Liver (tissue), 9 donors: ENCODE measurements around the gene CEP170. TPM values are rescaled to one million over a fixed set of nuclear protein-coding genes. Genes with fewer than 3 reads are reported as not detected.
A peak's percentile ranks its signal among the peaks of the same experiment; 100 is the strongest.

Experiments used
- DNase-seq: peaks from one replicate; pipeline ENCODE4 v3.0.0-alpha.2; 2017; ENCODE audit warnings: low spot score
- H3K27ac ChIP-seq, 2 donors: one replicate each; pipeline ENCODE4 v1.7.0; 2013; ENCODE audit warnings: inconsistent platforms in 2 of 2, low read length in 2 of 2, control low read depth in 1 of 2, low read depth in 1 of 2, mild to moderate bottlenecking in 1 of 2
- H3K27me3 ChIP-seq, 4 donors: one replicate each; pipeline versions ENCODE4 v1.6.1 to v1.7.0; 2013; ENCODE audit warnings: low read length in 3 of 4, inconsistent platforms in 1 of 4, mild to moderate bottlenecking in 1 of 4, moderate library complexity in 1 of 4; ENCODE audit not compliant: control insufficient read depth in 4 of 4, insufficient read depth in 4 of 4
- H3K36me3 ChIP-seq, 4 donors: one replicate each; pipeline versions ENCODE4 v1.6.1 to v1.7.0; 2013; ENCODE audit warnings: low read length in 3 of 4, mild to moderate bottlenecking in 3 of 4, low read depth in 1 of 4, moderate library complexity in 1 of 4; ENCODE audit not compliant: control insufficient read depth in 4 of 4, insufficient read depth in 3 of 4
- H3K4me1 ChIP-seq, 4 donors: one replicate each; pipeline versions ENCODE4 v1.6.1 to v1.7.0; 2013; ENCODE audit warnings: low read length in 3 of 4, mild to moderate bottlenecking in 3 of 4, moderate library complexity in 1 of 4; ENCODE audit not compliant: control insufficient read depth in 4 of 4, insufficient read depth in 4 of 4
- H3K4me3 ChIP-seq, 3 donors: one replicate each; pipeline versions ENCODE4 v1.6.1 to v1.7.0; 2013; ENCODE audit warnings: low read length in 3 of 3, control low read depth in 1 of 3, low read depth in 1 of 3, mild to moderate bottlenecking in 1 of 3
- H3K9ac ChIP-seq, 2 donors: one replicate each; pipeline ENCODE4 v1.7.0; 2013; ENCODE audit warnings: low read length in 2 of 2, mild to moderate bottlenecking in 2 of 2, moderate library complexity in 2 of 2, control low read depth in 1 of 2, low read depth in 1 of 2
- H3K9me3 ChIP-seq, 4 donors: one replicate each; pipeline versions ENCODE4 v1.6.1 to v1.7.0; 2013; ENCODE audit warnings: low read length in 3 of 4; ENCODE audit not compliant: control insufficient read depth in 4 of 4
- EGR1 ChIP-seq, 2 donors: IDR thresholded peaks; 2 replicates each; pipeline ENCODE4 v1.6.1; 2016 to 2018; ENCODE audit warnings: antibody characterized with exemption in 2 of 2, low read depth in 2 of 2
- FOXA1 ChIP-seq: IDR thresholded peaks from 2 replicates; pipeline ENCODE4 v1.6.1; 2016; ENCODE audit warnings: antibody characterized with exemption
- GABPA ChIP-seq, 2 donors: IDR thresholded peaks in 1 of 2; conservative IDR thresholded peaks in 1 of 2; 2 replicates each; pipeline ENCODE4 v1.6.1; 2016; ENCODE audit warnings: antibody characterized with exemption in 2 of 2, mild to moderate bottlenecking in 1 of 2, moderate library complexity in 1 of 2
- HNF4G ChIP-seq: IDR thresholded peaks from 2 replicates; pipeline ENCODE4 v1.6.1; 2016; ENCODE audit warnings: antibody characterized with exemption
- JUND ChIP-seq, 2 donors: IDR thresholded peaks; 2 replicates each; pipeline ENCODE4 v1.6.1; 2016; ENCODE audit warnings: antibody characterized with exemption in 2 of 2
- NR2F2 ChIP-seq: IDR thresholded peaks from 2 replicates; pipeline ENCODE4 v1.6.1; 2016; ENCODE audit warnings: antibody characterized with exemption
- RAD21 ChIP-seq, 2 donors: IDR thresholded peaks; 2 replicates each; pipeline ENCODE4 v1.6.1; 2016; ENCODE audit warnings: antibody characterized with exemption in 2 of 2, mild to moderate bottlenecking in 2 of 2
- RXRA ChIP-seq, 2 donors: IDR thresholded peaks; 2 replicates each; pipeline ENCODE4 v1.6.1; 2017 to 2018; ENCODE audit warnings: antibody characterized with exemption in 2 of 2, mild to moderate bottlenecking in 1 of 2
- SP1 ChIP-seq: IDR thresholded peaks from 2 replicates; pipeline ENCODE4 v1.6.1; 2018; ENCODE audit warnings: antibody characterized with exemption, mild to moderate bottlenecking
- YY1 ChIP-seq: IDR thresholded peaks from 2 replicates; pipeline ENCODE4 v1.6.1; 2016; ENCODE audit warnings: antibody characterized with exemption, mild to moderate bottlenecking
- WGBS: extraction: QIAGEN DNeasy Blood & Tissue Kit; methylation state at CpG from one replicate; pipeline ENCODE4 v1.1.7; 2013; 5-methylcytosine and 5-hydroxymethylcytosine counted together
- polyA plus RNA-seq, 2 donors: library from polyadenylated mRNA; stranded (reverse) in 1 of 2; unstranded in 1 of 2; fragments of 200-250 nt in 1 of 2; fragments of >200 nt in 1 of 2; fragmentation: Nextera tagmentation in 1 of 2; extraction: Ambion mirVana in 1 of 2; gene quantifications; one replicate each; pipeline versions ENCODE4 v1.2.1 to v1.2.3, GENCODE V29; 2013 to 2015
- total RNA-seq, 2 donors: library from RNA; depleted of rRNA; stranded (reverse); fragments of >200 nt; gene quantifications; one replicate each; pipeline ENCODE4 v1.2.3, GENCODE V29; 2014
- TF ChIP-seq, protein P1 (sequence below): fragments of 150-350 bp; IDR thresholded peaks from 2 replicates; pipeline ENCODE4 v1.5.1; 2017; ENCODE audit warnings: improper control_type of control experiment, low read depth, low read length; ENCODE audit not compliant: missing input control
- TF ChIP-seq, protein P2 (sequence below): IDR thresholded peaks from 2 replicates; pipeline ENCODE4 v1.6.1; 2016; ENCODE audit warnings: antibody characterized with exemption
- TF ChIP-seq, protein P3 (sequence below): IDR thresholded peaks from 2 replicates; pipeline ENCODE4 v1.6.1; 2016; ENCODE audit warnings: antibody characterized with exemption, mild to moderate bottlenecking
- TF ChIP-seq, protein P4 (sequence below): IDR thresholded peaks from 2 replicates; pipeline ENCODE4 v1.6.1; 2016; ENCODE audit warnings: antibody characterized with exemption
- TF ChIP-seq, protein P5 (sequence below): IDR thresholded peaks from 2 replicates; pipeline ENCODE4 v1.6.1; 2016; ENCODE audit warnings: antibody characterized with exemption
- donor health status: healthy.
- donor health status: healthy.
- donor health status: healthy.
- donor health status: healthy.
- donor health status: healthy.

Gene CEP170
- total and polyA plus RNA-seq, 4 donors, result 5.0 to 21.5 (median 14.9) TPM

DNA sequence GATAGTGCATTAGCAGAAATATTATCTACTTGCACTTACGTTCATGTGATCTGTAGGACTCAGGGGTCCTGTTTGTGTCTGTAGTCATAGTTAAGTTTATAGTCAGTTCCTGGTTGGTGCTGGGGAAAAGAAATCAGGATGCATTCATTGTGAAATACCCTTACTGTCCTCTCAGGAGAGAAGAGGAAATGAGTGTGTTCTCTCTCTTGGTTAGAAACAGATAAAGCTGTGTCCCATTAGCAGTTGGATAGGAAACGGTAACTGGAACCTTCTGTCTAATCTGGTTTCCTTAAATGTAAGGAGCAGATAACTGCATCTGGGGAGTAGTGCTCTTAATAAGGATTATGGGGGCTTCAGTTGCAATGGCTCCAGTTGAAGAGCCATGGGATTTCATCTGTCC, 9.6 kb upstream of the CEP170 start:
- DNase-seq, result no peak
- Histone ChIP-seq H3K9me3 (no peaks in the 10 kb centered on the region), H3K4me3 (no peak overlapping the region), H3K9ac (no peak overlapping the region), H3K27ac (peak overlapping the region; percentile 29 to 54), H3K36me3 (peaks cover 0 to 5% (median under 1%) of the 10 kb centered on the region in 4 donors), H3K27me3 (no peaks in the 10 kb centered on the region), H3K4me1 (peaks cover 0 to under 1% (median 0%) of the 10 kb centered on the region in 4 donors)
- 69% methylated on average over 2 of the region's 2 CpGs for WGBS
- TF ChIP-seq SP1 (peak; percentile 9), YY1 (peak; percentile 17)
- TF ChIP-seq, protein P1, sequence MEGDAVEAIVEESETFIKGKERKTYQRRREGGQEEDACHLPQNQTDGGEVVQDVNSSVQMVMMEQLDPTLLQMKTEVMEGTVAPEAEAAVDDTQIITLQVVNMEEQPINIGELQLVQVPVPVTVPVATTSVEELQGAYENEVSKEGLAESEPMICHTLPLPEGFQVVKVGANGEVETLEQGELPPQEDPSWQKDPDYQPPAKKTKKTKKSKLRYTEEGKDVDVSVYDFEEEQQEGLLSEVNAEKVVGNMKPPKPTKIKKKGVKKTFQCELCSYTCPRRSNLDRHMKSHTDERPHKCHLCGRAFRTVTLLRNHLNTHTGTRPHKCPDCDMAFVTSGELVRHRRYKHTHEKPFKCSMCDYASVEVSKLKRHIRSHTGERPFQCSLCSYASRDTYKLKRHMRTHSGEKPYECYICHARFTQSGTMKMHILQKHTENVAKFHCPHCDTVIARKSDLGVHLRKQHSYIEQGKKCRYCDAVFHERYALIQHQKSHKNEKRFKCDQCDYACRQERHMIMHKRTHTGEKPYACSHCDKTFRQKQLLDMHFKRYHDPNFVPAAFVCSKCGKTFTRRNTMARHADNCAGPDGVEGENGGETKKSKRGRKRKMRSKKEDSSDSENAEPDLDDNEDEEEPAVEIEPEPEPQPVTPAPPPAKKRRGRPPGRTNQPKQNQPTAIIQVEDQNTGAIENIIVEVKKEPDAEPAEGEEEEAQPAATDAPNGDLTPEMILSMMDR, result no peak

DNA sequence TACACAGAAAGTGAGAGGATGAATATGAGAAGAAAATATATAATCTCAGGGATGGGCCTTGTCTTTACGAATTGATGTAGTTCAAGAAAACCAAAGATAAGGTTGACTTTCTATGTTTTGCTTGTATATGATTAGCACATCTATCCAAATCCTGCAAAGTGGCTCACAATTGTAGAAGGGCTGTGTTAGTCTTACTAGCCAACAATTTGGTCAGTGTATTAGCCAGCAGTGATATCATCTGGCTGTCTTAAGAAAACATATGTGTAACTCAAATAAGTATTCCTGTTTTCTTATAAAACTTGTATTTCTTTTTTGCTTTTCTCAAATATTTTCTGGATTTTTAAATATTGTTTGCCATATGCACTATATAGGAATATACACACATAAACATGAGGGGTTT, 6.3 kb upstream of the CEP170 start:
- TF ChIP-seq YY1 (no peak), RXRA (IDR thresholded peaks at IDR 0.05) (no peak), FOXA1 (no peak), NR2F2 (no peak), SP1 (no peak), JUND (IDR thresholded peaks at IDR 0.05) (no peak), GABPA (IDR thresholded peaks at IDR 0.05 in 1 of 2, conservative IDR thresholded peaks at IDR 0.05 in 1 of 2) (no peak), HNF4G (no peak), EGR1 (IDR thresholded peaks at IDR 0.05; ENCODE audit: low read depth in 2 of 2) (no peak), RAD21 (IDR thresholded peaks at IDR 0.05) (no peak)
- TF ChIP-seq, protein P2, sequence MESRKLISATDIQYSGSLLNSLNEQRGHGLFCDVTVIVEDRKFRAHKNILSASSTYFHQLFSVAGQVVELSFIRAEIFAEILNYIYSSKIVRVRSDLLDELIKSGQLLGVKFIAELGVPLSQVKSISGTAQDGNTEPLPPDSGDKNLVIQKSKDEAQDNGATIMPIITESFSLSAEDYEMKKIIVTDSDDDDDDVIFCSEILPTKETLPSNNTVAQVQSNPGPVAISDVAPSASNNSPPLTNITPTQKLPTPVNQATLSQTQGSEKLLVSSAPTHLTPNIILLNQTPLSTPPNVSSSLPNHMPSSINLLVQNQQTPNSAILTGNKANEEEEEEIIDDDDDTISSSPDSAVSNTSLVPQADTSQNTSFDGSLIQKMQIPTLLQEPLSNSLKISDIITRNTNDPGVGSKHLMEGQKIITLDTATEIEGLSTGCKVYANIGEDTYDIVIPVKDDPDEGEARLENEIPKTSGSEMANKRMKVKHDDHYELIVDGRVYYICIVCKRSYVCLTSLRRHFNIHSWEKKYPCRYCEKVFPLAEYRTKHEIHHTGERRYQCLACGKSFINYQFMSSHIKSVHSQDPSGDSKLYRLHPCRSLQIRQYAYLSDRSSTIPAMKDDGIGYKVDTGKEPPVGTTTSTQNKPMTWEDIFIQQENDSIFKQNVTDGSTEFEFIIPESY, result no peak
- TF ChIP-seq, protein P3, sequence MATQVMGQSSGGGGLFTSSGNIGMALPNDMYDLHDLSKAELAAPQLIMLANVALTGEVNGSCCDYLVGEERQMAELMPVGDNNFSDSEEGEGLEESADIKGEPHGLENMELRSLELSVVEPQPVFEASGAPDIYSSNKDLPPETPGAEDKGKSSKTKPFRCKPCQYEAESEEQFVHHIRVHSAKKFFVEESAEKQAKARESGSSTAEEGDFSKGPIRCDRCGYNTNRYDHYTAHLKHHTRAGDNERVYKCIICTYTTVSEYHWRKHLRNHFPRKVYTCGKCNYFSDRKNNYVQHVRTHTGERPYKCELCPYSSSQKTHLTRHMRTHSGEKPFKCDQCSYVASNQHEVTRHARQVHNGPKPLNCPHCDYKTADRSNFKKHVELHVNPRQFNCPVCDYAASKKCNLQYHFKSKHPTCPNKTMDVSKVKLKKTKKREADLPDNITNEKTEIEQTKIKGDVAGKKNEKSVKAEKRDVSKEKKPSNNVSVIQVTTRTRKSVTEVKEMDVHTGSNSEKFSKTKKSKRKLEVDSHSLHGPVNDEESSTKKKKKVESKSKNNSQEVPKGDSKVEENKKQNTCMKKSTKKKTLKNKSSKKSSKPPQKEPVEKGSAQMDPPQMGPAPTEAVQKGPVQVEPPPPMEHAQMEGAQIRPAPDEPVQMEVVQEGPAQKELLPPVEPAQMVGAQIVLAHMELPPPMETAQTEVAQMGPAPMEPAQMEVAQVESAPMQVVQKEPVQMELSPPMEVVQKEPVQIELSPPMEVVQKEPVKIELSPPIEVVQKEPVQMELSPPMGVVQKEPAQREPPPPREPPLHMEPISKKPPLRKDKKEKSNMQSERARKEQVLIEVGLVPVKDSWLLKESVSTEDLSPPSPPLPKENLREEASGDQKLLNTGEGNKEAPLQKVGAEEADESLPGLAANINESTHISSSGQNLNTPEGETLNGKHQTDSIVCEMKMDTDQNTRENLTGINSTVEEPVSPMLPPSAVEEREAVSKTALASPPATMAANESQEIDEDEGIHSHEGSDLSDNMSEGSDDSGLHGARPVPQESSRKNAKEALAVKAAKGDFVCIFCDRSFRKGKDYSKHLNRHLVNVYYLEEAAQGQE, result no peak
- TF ChIP-seq, protein P1, result no peak
- TF ChIP-seq, protein P4, sequence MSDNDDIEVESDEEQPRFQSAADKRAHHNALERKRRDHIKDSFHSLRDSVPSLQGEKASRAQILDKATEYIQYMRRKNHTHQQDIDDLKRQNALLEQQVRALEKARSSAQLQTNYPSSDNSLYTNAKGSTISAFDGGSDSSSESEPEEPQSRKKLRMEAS, result no peak
- TF ChIP-seq, protein P5, sequence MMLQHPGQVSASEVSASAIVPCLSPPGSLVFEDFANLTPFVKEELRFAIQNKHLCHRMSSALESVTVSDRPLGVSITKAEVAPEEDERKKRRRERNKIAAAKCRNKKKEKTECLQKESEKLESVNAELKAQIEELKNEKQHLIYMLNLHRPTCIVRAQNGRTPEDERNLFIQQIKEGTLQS, result no peak
- WGBS, result 95% methylated on average over 1 of the region's 1 CpG
- H3K4me1 ChIP-seq, result peaks cover 0 to 11% (median 7%) of the 10 kb centered on the region in 4 donors
- DNase-seq, result no peak
- H3K9me3 ChIP-seq, result no peaks in the 10 kb centered on the region
- peaks cover 0 to 4% (median 0%) of the 10 kb centered on the region in 4 donors for H3K36me3 ChIP-seq
- no peak overlapping the region for H3K27ac ChIP-seq
- no peak overlapping the region for H3K4me3 ChIP-seq
- no peaks in the 10 kb centered on the region for H3K27me3 ChIP-seq
- no peak overlapping the region for H3K9ac ChIP-seq
